GM18951 (cell line): Measurements from ENCODE around the gene CEP70.

Experiments used
- POLR2A ChIP-seq: IDR thresholded peaks from 4 replicates; pipeline ENCODE4 v1.6.1; 2011; ENCODE audit warnings: mild to moderate bottlenecking; ENCODE audit not compliant: insufficient read length, insufficient read depth; ENCODE audit errors: extremely low read depth
- in situ Hi-C: fragments of 300-500 bp; cut with MboI; formaldehyde crosslinking; loops from one replicate; pipeline ENCODE4 v1.12.0; 2022; ENCODE audit warnings: low sequenced_read_pairs, mixed read lengths, inconsistent platforms; ENCODE audit not compliant: unreplicated experiment

CEP70 gene

GRCh38 chr3:138479438-138479863 is 114.6 kb downstream of the CEP70 start:
- in situ Hi-C loops, result loop anchor here (25.0 kb wide), 1 partner anchor 208 kb away; no protein-coding TSS in a partner anchor
- TF ChIP-seq POLR2A, result no peak

DNA sequence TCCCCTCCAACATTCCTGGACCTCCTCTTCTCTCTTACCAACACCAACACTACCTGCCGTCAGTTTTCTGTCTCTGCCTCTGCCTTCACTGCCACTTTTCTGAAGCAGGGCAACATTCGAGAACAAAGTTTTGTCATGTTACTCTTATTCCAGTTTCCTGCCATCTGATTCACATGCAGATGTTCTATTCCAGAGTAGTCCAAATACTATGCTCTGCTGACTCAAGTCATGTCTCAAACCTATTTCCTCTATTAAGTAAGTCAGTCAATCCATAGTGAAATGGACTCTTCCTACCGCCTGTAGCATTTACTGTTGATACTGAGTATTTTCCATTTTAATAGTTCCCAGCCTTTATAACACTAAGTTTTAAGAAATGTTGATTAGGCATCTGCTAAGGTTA is 116.3 kb downstream of the CEP70 start:
- in situ Hi-C loops, result loop anchor here (25.0 kb wide), 1 partner anchor 210 kb away; no protein-coding TSS in a partner anchor

GRCh38 chr3:138477120-138477519 is 116.9 kb downstream of the CEP70 start:
- in situ Hi-C loops, result loop anchor here (25.0 kb wide), 1 partner anchor 210 kb away; no protein-coding TSS in a partner anchor
- no peak for TF ChIP-seq POLR2A

More for the DNA sequence above, 116.3 kb downstream of the CEP70 start:
- TF ChIP-seq POLR2A, result no peak

DNA sequence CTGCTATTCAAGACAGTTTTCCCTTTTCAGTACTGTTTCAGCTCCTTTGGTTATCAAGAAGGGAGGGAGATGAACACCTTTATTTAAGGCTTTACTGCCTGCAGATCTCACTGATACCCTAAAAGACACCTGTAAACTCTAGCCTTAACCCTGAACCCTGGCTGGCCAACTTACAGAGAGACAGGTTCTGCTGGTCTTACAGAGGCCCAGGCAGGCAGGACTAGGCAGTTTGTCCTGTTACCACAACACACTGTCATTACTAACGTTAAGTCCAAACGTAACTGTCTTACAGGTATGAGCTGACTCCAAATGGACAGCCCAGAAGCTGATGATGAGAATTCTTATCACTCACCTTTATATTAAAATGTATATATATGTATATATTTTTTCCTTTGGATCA is 117.5 kb downstream of the CEP70 start:
- in situ Hi-C loops, result loop anchor here (25.0 kb wide), 1 partner anchor 211 kb away; no protein-coding TSS in a partner anchor
- TF ChIP-seq POLR2A, result no peak

- in situ Hi-C loops, result loop anchor here (25.0 kb wide), 1 partner anchor 463 kb away; the partner anchor contains the start of genes FOXL2 and FOXL2NB
- TF ChIP-seq POLR2A, result no peak
Observed at GRCh38 chr3:138474163-138474562, 119.9 kb downstream of the CEP70 start.

DNA sequence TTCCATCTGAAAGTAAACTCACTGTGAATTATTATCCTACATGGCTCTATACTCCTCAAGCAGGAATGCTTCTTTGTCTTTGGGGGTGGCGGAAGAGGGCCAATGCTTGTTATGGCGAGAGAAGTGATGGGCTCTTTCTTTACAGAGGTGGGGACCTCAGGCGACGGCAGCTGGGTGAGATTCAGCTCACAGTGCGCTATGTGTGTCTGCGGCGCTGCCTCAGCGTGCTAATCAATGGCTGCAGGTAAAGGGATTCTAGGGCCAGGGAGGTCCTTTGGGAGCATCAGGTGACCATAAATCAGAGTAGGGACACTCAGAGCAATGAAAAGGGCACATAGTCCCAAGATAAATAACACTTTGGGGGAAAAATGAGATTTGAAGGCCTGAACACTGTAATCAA is 120.7 kb downstream of the CEP70 start:
- in situ Hi-C loops, result loop anchor here (25.0 kb wide), 1 partner anchor 464 kb away; the partner anchor contains the start of genes FOXL2 and FOXL2NB
- TF ChIP-seq POLR2A, result no peak

- no peak for TF ChIP-seq POLR2A
- in situ Hi-C loops, result loop anchor here (25.0 kb wide), 1 partner anchor 465 kb away; the partner anchor contains the start of genes FOXL2 and FOXL2NB
Observed at GRCh38 chr3:138472141-138472825, 121.8 kb downstream of the CEP70 start.

- in situ Hi-C loops, result loop anchor here (25.0 kb wide), 1 partner anchor 466 kb away; the partner anchor contains the start of genes FOXL2 and FOXL2NB
- TF ChIP-seq POLR2A, result no peak
Observed at GRCh38 chr3:138471481-138471880, 122.6 kb downstream of the CEP70 start.

DNA sequence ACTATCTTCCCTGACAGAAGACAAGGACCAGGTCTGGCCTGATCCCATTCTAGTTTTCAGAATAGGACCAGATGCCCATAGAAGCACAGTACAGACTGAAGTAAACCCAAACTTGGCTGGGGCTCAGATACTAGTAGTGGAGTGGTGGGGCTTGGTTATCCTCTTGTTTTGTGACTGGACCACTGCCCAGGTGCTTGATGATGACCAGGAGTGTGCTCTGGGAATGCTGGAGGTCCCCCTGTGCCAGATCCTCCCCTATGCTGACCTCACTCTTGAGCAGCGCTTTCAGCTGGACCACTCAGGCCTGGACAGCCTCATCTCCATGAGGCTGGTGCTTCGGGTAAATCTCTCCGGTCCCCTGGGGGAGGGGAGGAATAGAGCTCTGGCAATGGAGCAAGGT is 123.4 kb downstream of the CEP70 start:
- TF ChIP-seq POLR2A, result no peak
- in situ Hi-C loops, result loop anchor here (25.0 kb wide), 1 partner anchor 467 kb away; the partner anchor contains the start of genes FOXL2 and FOXL2NB

- TF ChIP-seq POLR2A, result no peak
- in situ Hi-C loops, result loop anchor here (25.0 kb wide), 1 partner anchor 467 kb away; the partner anchor contains the start of genes FOXL2 and FOXL2NB
Observed at GRCh38 chr3:138469874-138470273, 124.2 kb downstream of the CEP70 start.

DNA sequence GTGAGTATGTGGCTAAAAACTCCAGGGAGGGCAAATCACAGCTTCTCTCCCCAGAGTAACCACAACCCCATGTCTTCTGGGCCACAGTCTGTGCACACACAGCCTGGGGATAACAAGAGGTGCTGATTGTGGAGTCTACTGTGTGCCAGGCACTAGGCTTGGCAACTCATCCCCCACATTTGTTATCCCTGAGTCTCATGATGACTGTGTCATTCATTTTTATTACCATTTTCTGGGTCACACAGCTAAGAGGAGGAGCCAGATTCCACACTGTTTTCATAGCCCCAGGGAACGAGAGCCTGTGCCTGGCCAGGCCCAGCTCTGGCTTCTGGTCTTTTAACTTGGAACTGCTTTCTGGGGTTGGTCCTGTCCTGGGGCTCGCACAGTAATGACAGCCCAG is 125.2 kb downstream of the CEP70 start:
- in situ Hi-C loops, result loop anchor here (25.0 kb wide), 1 partner anchor 468 kb away; the partner anchor contains the start of genes FOXL2 and FOXL2NB
- TF ChIP-seq POLR2A, result no peak

GRCh38 chr3:138468451-138468850 is 125.6 kb downstream of the CEP70 start:
- no peak for TF ChIP-seq POLR2A
- in situ Hi-C loops, result loop anchor here (25.0 kb wide), 1 partner anchor 469 kb away; the partner anchor contains the start of genes FOXL2 and FOXL2NB

DNA sequence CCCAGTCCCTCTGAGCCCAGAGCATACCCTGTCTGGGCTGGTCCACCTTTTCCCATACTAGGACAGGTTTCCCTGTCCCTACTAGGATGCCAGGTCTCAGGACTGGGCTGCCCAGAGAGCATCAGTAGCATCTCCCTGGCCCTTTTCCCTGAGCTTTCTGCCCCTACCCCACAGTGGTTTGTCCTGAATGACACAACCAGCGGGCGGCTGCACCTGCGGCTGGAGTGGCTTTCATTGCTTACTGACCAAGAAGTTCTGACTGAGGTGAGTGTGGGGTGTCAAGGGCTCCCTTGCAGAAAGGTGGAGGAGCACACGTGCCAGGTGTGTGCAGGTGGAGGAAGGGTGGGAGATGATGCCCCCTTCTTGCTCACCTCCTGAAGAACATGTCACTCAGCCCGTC is 126.1 kb downstream of the CEP70 start:
- no peak for TF ChIP-seq POLR2A

More for the DNA sequence above, 126.1 kb downstream of the CEP70 start:
- in situ Hi-C loops, result loop anchor here (25.0 kb wide), 1 partner anchor 469 kb away; the partner anchor contains the start of genes FOXL2 and FOXL2NB
